GM21526 (cell line): ENCODE data around the gene GNL3.

Experiments
- ATAC-seq: cut with Tn5 transposase; IDR thresholded peaks from one replicate; pipeline ENCODE4 v1.9.1; 2021; ENCODE audit warnings: moderate library complexity; ENCODE audit not compliant: unreplicated experiment, low FRiP score

GNL3 gene

GRCh38 chr3:52685285-52685708, 535 bp upstream of the GNL3 start:
- ATAC-seq: peak; percentile 64

GRCh38 chr3:52688266-52688665, 2.4 kb downstream of the GNL3 start:
- no peak for ATAC-seq

- ATAC-seq: no peak
Measured at GRCh38 chr3:52689151-52689550, 3.3 kb downstream of the GNL3 start.

- ATAC-seq: no peak
Measured at GRCh38 chr3:52690560-52690959, 4.7 kb downstream of the GNL3 start.

GRCh38 chr3:52693071-52693470, 7.2 kb downstream of the GNL3 start:
- ATAC-seq: no peak

- ATAC-seq: no peak
Measured at GRCh38 chr3:52694528-52695189, 8.8 kb downstream of the GNL3 start.

GRCh38 chr3:52695798-52696671, 10.2 kb downstream of the GNL3 start:
- no peak for ATAC-seq

- ATAC-seq: no peak
Measured at GRCh38 chr3:52696830-52697631, 11.2 kb downstream of the GNL3 start.

- ATAC-seq: no peak
Measured at GRCh38 chr3:52697632-52697965, 11.8 kb downstream of the GNL3 start.

GRCh38 chr3:52703341-52703740, 17.5 kb downstream of the GNL3 start:
- ATAC-seq: no peak

GRCh38 chr3:52704611-52705437, 19.0 kb downstream of the GNL3 start:
- ATAC-seq: peak; percentile 9

GRCh38 chr3:52705438-52705687, 19.5 kb downstream of the GNL3 start:
- no peak for ATAC-seq

- ATAC-seq: peak; percentile 69
Measured at GRCh38 chr3:52705688-52706686, 20.2 kb downstream of the GNL3 start, which contains the start of the genes GLT8D1 and SPCS1. Gene GLT8D1, minus strand, starts transcription at chr3:52705791. Its CDS starts 5,331 bp downstream, at chr3:52700460. Gene SPCS1, plus strand, starts transcription at chr3:52706106. Its CDS starts 141 bp downstream, at chr3:52706247.

- ATAC-seq: no peak
Measured at GRCh38 chr3:52707585-52707984, 21.8 kb downstream of the GNL3 start.

- ATAC-seq: no peak
Measured at GRCh38 chr3:52710512-52710911, 24.7 kb downstream of the GNL3 start.

GRCh38 chr3:52712291-52713212, 26.7 kb downstream of the GNL3 start:
- no peak for ATAC-seq

- no peak for ATAC-seq
Measured at GRCh38 chr3:52714335-52715302, 28.8 kb downstream of the GNL3 start.
